Mucosa of gallbladder (tissue), 1 donor: Measurements from ENCODE around the gene DNAJC8. TPM values are rescaled to one million over a fixed set of nuclear protein-coding genes. Genes with fewer than 3 reads are reported as not detected.

Experiments used
- DNase-seq: peaks from one replicate; pipeline ENCODE4 v3.0.0-alpha.2; 2020; ENCODE audit warnings: low spot score
- total RNA-seq: library from RNA; stranded (reverse); gene quantifications from one replicate; pipeline ENCODE4 v1.2.1, GENCODE V29; 2021
- donor health status: DM: no; HTN: no; CAD: no.

Gene DNAJC8, protein sequence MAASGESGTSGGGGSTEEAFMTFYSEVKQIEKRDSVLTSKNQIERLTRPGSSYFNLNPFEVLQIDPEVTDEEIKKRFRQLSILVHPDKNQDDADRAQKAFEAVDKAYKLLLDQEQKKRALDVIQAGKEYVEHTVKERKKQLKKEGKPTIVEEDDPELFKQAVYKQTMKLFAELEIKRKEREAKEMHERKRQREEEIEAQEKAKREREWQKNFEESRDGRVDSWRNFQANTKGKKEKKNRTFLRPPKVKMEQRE
- total RNA-seq: 61.9 TPM

DNA sequence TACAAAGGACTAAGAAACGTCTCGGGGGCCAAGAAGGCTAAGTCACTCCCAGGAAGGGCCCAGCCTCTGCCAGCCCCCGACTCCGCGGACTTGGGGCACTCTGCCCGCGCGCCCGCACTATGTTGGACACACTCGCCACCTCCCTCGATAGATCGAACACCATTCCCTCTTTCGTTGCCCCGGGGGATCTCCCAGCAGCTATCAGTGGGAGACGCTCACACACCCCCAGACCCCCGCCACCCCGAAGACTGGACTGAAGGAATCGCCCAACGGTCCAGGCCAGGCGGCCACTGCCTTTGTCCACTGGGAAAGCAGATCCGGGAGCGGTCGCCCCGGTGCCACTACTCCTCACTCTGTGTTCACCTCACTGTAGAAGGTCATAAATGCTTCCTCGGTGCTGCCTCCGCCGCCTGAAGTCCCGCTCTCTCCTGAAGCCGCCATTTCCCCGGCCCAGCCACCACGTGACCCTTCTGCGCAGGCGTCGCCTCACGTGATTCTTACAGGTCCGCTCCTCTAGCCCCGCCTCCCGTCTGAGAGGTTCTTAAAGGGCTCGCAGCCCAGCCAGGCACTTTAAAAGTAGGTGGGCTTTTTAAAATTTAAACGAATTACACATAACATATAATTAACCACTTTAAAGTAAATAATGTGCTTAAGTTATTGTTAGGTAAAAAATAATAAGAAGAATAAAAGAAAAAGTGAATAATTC, at the start of gene DNAJC8:
Gene DNAJC8 (minus strand): TSS at position 472 of the 706 bp plus-strand sequence. CDS start 31 bp downstream, at position 441.
- peak; percentile 96 for DNase-seq

DNA sequence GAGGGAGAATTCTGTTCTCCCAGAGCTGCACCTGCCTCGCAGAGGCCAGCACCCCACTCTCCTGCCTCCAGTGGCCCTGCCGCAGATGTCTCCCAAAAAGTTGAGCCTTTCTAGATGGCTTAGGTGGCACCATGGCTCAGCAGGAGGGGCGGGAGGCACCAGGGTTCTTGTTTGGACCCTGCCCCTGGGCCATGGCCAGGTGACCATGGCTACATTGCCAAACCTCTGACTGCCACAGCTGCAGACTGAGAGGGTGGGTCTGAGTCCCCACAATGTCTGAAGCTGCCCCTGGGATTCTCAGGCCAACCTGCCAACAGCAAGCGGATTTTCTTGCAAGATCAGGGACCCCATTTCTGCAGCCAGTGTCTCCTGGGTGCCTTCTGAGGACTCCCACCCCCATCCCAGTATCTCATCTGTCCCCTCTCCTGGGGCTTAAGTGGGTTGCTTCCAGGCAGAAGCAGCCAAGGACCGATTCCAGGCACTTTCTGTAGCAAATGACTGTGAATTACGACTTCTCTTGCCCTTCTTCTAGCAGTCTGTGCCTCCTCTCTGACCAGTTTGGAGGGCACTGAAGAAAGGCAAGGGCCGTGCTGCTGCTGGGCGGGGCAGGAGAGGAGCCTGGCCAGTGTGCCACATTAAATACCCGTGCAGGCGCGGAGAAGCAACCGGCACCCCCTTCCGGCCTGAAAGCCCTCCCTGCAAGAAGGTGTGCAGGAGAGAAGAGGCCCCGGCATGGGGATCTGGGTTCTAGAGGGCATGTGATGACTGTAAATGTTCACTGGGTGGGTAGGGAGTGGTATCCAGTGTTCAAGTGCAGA, 49.0 kb upstream of the DNAJC8 start:
- no peak for DNase-seq

DNA sequence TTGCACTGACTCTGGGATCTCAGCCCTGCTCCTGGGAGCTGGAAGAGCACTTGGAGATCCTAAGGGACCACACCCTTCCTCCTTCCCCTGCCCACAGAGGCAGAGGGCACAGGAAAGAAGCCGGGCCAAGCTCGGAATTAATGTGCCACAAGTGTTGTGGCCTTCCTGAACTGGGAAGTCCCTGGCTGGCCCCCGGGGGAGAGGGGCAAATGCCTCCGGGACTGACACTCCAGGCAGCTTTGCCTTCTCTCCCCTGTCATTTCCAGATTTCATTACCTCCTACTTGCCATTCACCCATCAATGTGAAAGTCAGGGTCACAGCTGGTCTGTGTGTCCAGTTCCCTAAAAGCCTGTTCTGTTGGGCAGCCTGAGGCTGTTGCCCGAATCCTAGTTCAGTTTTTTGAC, 48.1 kb upstream of the DNAJC8 start:
- DNase-seq: no peak

DNA sequence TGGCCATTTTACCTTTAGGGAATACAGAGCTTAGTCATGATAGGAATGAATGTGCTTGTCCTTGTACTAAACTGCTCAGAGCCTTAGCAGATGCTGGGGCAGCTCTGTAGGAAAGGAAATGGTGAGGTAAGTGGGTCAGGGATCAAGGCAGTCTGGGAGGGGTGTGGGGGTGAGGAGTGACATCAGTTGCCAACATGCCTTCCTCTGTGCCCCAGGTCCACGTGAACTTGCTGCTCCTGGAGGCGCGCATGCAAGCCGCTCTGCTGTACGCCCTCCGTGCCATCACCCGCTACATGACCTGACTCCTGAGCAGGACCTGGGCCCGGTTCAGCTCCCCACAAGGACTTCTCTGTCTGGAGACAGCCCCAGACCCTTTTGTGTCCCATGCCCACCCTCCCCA, 47.7 kb upstream of the DNAJC8 start:
- DNase-seq: no peak

DNA sequence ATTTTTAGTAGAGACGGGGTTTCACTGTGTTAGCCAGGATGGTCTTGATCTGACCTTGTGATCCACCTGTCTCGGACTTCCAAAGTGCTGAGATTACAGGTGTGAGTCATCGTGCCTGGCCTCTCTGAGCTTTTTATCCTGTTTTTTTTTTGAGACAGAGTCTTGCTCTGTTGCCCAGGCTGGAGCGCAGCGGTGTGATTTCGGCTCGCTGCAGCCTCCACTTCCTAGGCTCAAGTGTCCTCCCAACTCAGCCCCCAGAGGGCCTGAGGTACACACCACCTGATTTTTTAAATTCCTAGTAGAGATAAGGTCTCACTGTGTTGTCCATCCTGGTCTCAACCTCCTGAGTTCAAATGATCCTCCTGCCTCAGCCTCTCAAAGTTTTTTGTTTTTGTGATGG, 46.9 kb upstream of the DNAJC8 start:
- DNase-seq: no peak

DNA sequence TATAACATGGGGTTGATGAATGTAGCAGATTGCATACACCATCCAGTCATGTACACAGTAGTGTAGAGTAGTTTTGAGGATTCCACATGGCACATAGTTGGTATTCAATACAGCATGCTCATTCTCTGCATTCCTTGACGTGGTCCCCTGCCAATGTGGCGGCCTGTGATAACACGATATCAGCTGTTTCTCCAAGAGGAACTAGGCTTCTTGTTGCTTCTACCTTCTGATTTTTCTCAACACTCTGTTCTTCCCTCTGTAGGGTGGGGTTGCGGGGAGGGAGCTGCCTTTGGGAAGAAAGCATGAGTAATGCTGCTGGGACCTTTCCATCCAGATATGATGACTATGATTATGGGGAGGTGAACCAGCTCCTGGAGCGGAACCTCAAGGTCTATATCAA, 45.9 kb upstream of the DNAJC8 start:
- no peak for DNase-seq

DNA sequence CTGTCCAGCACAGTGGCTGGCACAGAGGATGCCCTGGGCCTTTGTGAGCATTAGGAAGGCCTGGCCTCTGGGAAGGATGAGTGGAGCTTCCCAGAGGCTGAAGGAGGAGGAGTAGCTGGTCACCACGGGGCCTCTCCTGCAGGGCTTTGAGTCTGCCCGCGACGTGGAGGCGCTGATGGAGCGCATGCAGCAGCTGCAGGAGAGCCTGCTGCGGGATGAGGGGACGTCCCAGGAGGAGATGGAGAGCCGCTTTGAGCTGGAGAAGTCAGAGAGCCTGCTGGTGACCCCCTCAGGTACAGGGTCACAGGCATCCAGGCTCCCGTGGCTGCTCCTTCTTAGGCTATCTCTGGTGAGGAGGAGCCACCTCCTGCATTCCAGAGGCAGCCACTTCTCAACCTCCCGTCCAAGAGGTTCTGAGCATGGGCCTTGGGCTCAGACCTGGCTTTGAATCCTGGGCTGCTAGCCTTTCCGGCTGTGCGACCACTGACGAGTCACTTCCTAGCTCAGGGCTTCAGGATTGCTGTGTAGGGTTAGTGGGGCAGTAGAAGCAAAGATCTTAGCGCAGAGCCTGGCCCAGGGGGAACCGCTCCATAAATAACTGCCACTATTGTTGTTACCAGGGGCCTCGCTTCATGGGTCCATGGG, 40.5 kb upstream of the DNAJC8 start:
- DNase-seq: no peak

DNA sequence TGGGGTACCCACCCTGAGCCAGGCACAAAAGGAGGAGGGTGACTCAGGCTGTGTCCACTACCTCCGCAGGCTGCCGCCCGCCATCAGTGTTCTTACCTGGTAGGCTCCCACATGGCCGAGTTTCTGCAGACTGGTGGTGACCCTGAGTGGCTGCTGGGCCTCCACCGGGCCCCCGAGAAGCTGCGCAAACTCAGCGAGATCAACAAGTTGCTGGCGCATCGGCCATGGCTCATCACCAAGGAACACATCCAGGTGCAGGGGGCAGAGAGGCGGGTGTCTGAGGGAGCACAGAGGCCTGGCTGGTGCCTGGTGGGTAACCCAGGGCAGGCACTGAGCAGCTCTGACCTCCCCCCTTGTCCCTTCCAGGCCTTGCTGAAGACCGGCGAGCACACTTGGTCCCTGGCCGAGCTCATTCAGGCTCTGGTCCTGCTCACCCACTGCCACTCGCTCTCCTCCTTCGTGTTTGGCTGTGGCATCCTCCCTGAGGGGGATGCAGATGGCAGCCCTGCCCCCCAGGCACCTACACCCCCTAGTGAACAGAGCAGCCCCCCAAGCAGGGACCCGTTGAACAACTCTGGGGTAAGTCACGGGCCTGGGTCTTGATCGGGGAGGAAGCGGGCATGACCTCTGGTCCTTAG, 39.5 kb upstream of the DNAJC8 start:
- DNase-seq: no peak

DNA sequence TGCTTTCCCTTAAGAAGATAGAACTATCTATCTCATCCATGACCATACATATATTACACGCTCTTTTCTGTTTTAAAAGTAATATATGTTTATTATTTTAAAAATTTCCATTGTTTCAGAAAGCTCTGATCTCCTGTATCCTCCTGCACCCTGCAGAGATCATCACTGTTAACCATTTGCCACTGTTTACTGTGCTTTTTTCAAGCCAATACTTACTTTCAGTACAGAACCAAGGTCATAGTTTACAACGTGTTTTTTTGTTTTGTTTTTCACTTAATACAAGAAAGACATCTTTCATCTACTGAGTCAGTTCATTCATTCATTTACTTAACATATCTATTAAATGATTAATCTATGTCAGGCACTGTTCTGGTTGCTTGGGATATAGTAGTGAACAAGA, 36.7 kb upstream of the DNAJC8 start:
- DNase-seq: no peak

DNA sequence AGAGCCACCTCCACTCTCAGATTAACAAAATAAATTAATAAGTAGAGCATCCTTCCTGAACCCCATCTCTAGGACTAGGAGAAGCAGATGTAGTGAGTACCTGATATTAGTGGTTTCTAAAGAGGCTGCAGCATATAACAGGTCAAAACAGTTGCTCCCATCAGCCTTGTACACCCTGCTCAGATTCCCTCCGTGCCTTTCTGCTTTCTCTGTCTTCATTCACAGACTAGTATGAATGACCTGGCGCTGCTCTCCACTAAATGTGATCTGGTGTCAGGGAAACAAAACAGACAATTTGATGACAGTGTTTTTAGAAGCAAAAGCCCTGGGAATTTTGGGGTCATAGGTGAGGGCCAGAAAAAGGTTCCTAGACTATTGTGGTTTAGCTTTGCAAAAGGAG, 34.8 kb upstream of the DNAJC8 start:
- DNase-seq: no peak

DNA sequence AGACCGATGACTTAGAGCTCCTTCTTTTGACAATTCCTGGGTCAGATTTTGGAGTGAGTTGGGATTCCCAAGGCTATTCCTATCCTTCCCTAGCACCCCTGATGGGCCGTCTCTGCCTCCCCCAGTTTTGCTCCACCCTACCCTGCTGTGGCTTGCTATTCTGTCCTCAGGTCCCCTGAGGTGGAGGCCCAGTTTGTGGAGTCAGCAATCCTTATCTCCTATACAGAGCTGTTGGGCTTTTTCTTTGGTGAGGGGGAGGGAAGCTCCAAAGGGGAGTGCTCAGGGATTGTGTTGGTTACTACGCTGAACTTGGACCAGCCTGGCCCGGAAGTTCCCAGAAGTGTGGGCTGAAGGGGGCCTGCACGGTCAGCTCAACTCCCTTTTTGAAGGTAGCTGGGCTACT, 34.1 kb upstream of the DNAJC8 start:
- no peak for DNase-seq

DNA sequence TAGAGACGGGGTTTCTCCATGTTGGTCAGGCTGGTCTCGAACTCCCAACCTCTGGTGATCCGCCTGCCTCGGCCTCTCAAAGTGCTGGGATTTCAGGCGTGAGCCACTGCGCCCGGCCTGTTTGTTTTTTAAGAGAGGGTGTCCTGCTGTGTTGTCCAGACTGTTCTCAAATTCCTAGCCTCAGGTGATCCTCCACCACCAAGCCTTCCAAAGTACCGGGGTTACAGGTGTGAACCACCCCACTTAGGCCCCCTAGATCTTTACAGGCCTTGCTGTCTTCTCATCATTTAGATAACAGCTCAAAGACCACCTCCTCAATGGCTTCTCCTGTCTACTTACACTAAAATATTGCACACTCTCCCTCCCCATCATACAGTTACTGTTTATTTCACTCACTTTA, 32.7 kb upstream of the DNAJC8 start:
- no peak for DNase-seq

DNA sequence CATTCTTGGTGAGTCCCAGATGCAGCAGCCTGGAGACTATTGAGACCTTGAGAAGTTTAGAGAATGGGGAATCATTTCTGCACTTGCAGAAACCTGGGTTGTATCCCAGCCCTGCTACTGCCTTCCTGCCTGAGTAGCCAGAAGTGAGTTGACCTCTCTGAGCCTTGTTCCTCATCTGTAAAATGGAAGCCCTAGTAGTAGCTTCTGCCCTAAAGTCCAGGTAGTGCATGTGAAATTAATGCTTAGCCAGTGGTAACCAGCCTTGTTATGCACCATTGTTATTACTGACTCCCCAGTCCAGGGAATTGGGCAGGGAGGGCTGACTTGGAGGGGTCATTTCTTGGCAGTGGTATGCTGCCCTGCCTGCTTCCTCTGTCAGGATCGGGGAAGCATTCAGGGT, 32.1 kb upstream of the DNAJC8 start:
- no peak for DNase-seq

DNA sequence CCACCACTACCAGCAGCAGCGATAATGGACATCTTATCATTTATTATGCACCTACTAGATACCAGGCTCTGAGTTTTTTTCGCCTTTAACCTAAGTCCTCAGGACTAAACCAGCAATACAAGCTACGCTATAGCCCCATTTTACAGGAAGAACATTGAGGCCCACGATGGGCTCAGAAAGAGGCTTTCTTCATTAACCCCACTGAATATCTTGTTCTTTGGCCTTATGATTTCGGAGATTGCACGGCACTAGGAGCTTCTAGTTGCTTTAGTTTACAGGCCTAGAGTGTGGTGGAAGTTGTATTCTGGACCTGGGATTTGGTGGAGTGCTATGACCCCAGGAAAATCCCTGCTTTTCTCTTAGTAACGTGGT, 28.0 kb upstream of the DNAJC8 start:
- DNase-seq: no peak

DNA sequence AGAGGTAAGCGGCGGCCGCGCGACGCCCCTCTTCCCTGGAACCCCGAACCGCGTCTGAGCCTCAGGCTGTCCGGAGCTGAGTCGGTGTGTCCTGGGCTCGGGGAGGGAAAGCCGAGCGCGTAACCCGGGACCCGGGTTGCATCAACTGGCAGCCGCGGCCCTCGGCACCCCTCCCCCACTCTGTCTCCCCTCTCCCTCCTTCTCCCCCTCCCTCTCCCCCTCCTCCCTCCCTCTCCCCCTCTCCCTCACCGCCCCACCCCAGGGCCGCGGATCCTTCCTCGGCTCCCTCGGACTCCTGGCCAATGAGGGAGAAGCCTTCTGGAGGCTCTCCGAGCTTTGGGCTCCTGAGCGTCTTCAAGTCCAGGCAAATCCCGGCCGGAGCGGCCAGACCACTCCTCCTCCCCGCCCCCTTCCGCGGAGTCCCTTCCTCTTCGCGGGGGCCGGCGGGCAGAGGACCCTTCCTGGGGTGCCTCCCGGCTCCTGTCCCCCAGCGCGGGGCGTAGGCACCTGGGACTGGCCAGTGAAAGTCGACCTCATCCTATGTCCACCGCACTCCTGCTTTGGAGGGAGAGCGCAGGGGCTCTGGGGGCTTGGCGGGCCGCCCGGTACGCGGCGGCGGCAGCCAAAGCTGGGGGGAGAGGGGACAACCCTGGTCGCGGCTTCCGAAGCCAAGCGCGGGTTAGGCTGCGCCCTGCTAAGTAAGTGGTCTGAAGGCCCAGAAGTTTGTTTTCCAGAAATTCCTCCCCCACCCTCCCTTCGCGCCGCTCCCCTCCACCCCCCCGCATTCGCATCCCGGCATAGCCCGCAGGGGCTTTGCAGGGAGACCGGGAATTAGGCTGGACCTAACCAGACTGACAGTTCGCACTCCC, 27.3 kb upstream of the DNAJC8 start:
- peak; percentile 66 for DNase-seq

DNA sequence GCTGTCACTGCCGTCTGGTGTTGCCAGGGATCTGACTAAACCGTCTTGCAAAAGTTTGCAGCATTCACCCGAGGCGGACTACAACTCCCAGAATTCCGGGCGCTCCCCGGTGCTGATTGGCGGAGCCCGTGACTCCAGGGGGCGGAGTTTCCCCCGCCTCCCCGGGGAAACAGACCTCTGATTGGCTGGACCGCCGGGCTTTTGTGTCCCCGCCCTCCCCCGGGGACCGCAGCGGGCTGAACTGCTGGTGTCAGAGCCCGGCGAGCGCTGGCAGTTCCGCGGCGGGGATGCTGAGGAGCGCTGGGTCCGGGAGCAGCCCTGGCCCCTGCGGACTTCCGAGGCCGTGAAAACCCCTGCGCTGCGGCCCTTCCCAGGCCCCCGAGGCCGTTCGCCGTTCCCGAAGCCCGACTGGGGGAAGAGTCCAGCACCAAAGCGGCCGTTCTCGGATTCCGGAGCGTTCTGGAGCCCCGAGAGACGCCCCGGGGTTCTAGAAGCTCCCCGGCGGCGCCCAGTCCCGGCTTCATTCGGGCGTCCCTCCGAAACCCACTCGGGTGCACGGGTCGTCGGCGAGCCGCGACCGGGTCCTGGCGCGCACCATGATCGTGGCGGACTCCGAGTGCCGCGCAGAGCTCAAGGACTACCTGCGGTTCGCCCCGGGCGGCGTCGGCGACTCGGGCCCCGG, 26.6 kb upstream of the DNAJC8 start, which contains the start of gene SESN2:
Gene SESN2 (plus strand): TSS at position 267 of the 682 bp plus-strand sequence. CDS start 330 bp downstream, at position 597.
- peak; percentile 99 for DNase-seq

DNA sequence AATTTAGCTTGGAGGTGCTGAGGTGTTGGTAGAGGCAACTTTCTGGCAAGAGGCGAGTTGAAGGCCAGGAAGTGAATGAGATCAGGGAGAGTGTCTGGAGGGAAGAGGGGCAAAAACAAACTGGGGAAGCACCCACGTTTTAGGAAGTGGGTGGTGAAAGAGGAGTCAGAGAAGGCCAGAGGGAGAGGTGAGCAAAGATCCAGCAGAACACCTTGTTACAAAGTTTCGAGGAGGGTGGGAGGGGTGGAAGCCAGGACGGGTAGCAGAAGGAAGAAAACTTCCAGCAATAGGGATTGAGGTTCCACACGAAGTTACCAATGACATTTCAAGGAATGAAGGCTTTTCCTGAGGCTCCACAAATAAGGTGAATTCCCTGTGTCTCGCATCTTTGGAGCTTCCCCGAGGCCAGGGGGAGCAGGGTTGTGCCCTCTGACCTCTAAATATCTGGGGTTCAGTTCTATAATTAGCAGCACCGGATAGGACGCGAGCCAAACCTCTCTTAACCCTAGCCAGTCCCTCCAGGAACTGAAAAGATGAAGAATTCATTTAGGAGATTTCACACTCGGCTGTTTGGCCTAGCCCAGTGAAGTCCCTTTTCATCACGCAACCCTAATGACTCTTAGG, 25.9 kb upstream of the DNAJC8 start:
- DNase-seq: no peak

DNA sequence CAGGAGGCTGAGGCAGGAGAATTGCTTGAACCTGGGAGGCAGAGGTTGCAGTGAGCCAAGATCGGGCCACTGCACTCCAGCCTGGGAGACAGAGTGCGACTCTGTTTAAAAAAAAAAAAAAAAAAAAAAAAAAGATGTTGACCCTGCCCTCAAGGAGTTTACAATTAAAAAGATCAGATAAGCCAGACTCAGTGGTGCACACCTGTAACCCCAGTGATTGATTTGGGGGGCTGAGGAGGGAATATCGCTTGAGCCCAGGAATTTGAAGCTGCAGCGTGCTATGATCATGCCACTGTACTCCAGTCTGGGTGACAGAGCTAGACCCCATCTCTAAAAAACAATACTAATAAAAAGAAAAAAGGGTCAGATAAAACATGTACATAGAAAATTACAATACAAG, 24.9 kb upstream of the DNAJC8 start:
- DNase-seq: no peak

DNA sequence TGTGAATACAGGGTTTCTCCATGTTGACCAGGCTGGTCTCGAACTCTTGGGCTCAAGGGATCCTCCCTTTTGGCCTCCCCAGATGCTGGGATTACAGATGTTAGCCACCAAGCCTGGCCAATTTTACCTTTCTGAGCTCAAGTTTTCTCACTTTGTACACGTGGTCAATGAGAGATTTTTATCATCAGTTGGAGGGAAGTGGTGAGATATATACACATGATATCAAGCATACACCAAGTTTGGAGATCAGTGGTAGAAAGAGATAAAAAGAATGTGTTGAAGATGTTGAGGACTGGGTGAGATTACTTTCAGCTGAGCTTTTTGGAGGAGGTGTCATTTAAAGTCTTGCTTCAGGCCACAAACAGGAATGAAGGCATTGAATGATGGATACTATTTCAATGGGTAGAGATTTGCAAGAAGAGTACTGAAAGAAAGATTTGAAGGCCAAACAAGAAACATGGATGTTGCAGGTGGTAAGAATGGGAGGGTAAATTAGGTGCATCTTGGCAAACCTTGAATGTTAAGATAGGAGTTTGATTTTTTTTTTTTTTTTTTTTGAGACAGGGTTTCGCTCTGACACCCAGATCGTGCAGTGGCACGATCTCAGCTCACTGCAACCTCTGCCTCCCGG, 23.5 kb upstream of the DNAJC8 start:
- DNase-seq: no peak
